Heart right ventricle (tissue), 16 donors: ENCODE measurements around the gene SNCG. TPM values are rescaled to one million over a fixed set of nuclear protein-coding genes. Genes with fewer than 3 reads are reported as not detected.
A peak's percentile ranks its signal among the peaks of the same experiment; 100 is the strongest.

Experiments
- ATAC-seq, 8 donors: fragments of 200-7000 bp; cut with Tn5 transposase; one replicate each; pipeline ENCODE4 v1.9.1; 2020; ENCODE audit warnings: mild to moderate bottlenecking in 8 of 8, moderate library complexity in 8 of 8, moderate number of reproducible peaks in 1 of 8
- DNase-seq, 2 donors: peaks; one replicate each; pipeline ENCODE4 v3.0.0-alpha.2; 2020
- H3K27ac ChIP-seq, 10 donors: fragments of 200-600 bp; sonication (generic) in 2 of 10; one replicate each; pipeline versions ENCODE4 v1.5.0 to v1.8.0; 2020 to 2022; ENCODE audit warnings: mild to moderate bottlenecking in 3 of 10
- H3K27me3 ChIP-seq, 7 donors: fragments of 200-600 bp; one replicate each; pipeline ENCODE4 v1.8.0; 2021 to 2022; ENCODE audit warnings: mild to moderate bottlenecking in 2 of 7
- H3K36me3 ChIP-seq, 9 donors: fragments of 200-600 bp; sonication (generic) in 1 of 9; one replicate each; pipeline versions ENCODE4 v1.5.0 to v1.8.0; 2020 to 2022; ENCODE audit warnings: mild to moderate bottlenecking in 2 of 9
- H3K4me1 ChIP-seq, 9 donors: fragments of 200-600 bp; sonication (generic) in 1 of 9; one replicate each; pipeline versions ENCODE4 v1.5.0 to v1.8.0; 2020 to 2022; ENCODE audit warnings: mild to moderate bottlenecking in 4 of 9
- H3K4me3 ChIP-seq, 10 donors: fragments of 200-600 bp; sonication (generic) in 2 of 10; one replicate each; pipeline versions ENCODE4 v1.5.0 to v1.8.0; 2020 to 2022; ENCODE audit warnings: mild to moderate bottlenecking in 7 of 10, moderate library complexity in 2 of 10
- H3K9me3 ChIP-seq, 11 donors: fragments of 200-600 bp in 10 of 11; sonication (generic) in 2 of 11; one replicate each; pipeline versions ENCODE4 v1.5.0 to v1.8.0; 2013 to 2022; ENCODE audit warnings: mild to moderate bottlenecking in 2 of 11, control low read depth in 1 of 11, moderate library complexity in 1 of 11
- WGBS, 2 donors: extraction: QIAGEN DNeasy Blood & Tissue Kit; methylation state at CpG; one replicate each; pipeline ENCODE4 v1.1.7; 2013; ENCODE audit warnings: inconsistent platforms in 1 of 2; 5-methylcytosine and 5-hydroxymethylcytosine counted together
- intact Hi-C, 10 donors: fragments of 100-400 bp; cut with DNase I; formaldehyde crosslinking; loops; one replicate each; pipeline versions ENCODE4 v1.11.1 to v1.14.2; 2022
- polyA plus RNA-seq, 2 donors: library from polyadenylated mRNA; stranded (reverse); fragments of 200-250 nt; gene quantifications; one replicate each; pipeline ENCODE4 v1.2.3, GENCODE V29; 2013
- total RNA-seq, 10 donors: library from RNA; stranded (reverse); fragmentation: NEBNext Ultra II Directional in 3 of 10; extraction: Animal tissue kit (Norgen Biotek cat#: 25700) in 3 of 10; gene quantifications; one replicate each; pipeline versions ENCODE4 v1.2.1 to v1.2.4, GENCODE V29; 2021 to 2023
- TF ChIP-seq, protein P1 (sequence below), 9 donors: fragments of 200-600 bp; sonication (generic) in 2 of 9; IDR thresholded peaks; one replicate each; pipeline versions ENCODE4 v1.5.0 to v1.8.0; 2021 to 2022; ENCODE audit warnings: antibody characterized with exemption in 9 of 9, mild to moderate bottlenecking in 5 of 9, moderate library complexity in 1 of 9
- donor health status: Arrhythmogenic right ventricular cardiomyopathy.
- donor health status: ischemic (EF 13 %, LVEDD 7.1; RV severe dilation, severe dysfunction).
- donor health status: healthy with polysubstance abuse.
- donor health status: DM: no; HTN: yes; CAD: no.
- donor health status: DM: no; HTN: no; CAD: no.
- donor health status: ischemic (EF 25% LVEDD 6.9; RV normal size, moderate dysfunction).
- donor health status: ischemic (EF 25% LVEDD 5.7; RV mildly dilated, moderate dysfunction).
- donor health status: healthy.
- donor health status: DM: yes; HTN: yes; CAD: no.
- donor health status: Ischemic cardiomyopathy.
- donor health status: ischemic (EF 35%, LVEDD 5.7; RV mildly dilated, moderate dysfunction).
- donor health status: nonischemic (EF 11% LVEDD 7.7; RV severe dilation, severe dysfunction).
- donor health status: DM: yes; HTN: yes; CAD: no.
- donor health status: PGD.
- donor health status: ischemic (EF 29% LVEDD 5.4; RV normal size, mild dysfunction).
- donor health status: nonischemic (EF 23%, LVEDD 6.1; RV moderate dilation, normal function).

Gene SNCG
- total and polyA plus RNA-seq, 12 donors: 9.4 to 68.0 (median 14.4) TPM

DNA sequence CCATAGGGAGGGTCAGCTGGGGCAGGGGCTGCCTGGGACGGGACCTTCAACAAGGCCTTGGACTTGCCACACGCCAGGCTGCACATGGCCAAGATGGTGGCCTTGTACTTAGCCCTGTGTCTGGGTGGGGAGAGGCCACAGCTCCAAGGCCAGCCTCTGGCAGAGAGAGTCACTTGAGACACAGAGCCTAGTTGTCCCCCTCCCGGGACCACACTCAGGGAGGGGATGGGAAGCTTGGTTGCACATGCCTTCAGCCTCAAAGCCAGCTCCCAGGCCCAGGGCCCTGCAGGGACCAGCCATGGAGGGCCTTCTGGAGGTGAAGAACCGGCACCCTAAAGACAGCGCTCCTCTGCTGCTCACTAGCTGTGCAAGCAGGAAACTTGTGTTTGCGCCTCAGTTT, 17.7 kb upstream of the SNCG start:
- ATAC-seq (peak in 1 of 8 donors; percentile 2), DNase-seq (no peak)
- H3K9me3 ChIP-seq: no peaks in the 10 kb centered on the region
- TF ChIP-seq, protein P1, sequence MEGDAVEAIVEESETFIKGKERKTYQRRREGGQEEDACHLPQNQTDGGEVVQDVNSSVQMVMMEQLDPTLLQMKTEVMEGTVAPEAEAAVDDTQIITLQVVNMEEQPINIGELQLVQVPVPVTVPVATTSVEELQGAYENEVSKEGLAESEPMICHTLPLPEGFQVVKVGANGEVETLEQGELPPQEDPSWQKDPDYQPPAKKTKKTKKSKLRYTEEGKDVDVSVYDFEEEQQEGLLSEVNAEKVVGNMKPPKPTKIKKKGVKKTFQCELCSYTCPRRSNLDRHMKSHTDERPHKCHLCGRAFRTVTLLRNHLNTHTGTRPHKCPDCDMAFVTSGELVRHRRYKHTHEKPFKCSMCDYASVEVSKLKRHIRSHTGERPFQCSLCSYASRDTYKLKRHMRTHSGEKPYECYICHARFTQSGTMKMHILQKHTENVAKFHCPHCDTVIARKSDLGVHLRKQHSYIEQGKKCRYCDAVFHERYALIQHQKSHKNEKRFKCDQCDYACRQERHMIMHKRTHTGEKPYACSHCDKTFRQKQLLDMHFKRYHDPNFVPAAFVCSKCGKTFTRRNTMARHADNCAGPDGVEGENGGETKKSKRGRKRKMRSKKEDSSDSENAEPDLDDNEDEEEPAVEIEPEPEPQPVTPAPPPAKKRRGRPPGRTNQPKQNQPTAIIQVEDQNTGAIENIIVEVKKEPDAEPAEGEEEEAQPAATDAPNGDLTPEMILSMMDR (IDR thresholded peaks at IDR 0.05): no peak
- no peaks in the 10 kb centered on the region for H3K27me3 ChIP-seq
- intact Hi-C loops: loop anchor here in 3 of 10 donors (2.0 to 5.0 kb wide), 2 partner anchors 20 to 157 kb away; partner anchors contain the start of gene SHLD2 (in 2 of the 3)
- H3K36me3 ChIP-seq: peaks cover 0 to 89% (median 23%) of the 10 kb centered on the region in 9 donors
- H3K27ac ChIP-seq: no peak overlapping the region
- WGBS, 2 donors: 81 to 86% methylated on average over 6 of the region's 6 CpGs
- H3K4me3 ChIP-seq: no peak overlapping the region
- H3K4me1 ChIP-seq: peaks cover 6 to 58% (median 29%) of the 10 kb centered on the region in 9 donors

DNA sequence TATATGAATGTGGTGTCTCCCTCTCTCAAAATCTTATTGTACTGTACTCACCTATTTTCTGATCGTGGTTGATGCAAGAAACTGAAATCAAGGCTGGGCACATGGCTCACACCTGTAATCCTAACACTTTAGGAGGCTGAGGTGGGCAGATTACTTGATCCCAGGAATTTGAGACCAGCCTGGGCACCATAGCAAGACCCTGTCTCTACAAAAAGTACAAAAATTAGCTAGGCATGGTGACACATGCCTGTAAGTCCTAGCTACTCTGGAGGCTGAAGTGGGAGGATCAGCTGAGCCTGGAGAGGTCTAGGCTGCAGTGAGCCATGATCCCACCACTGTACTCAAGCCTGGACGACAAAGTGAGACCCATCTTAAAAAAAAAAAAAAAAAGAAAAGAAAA, 17.0 kb upstream of the SNCG start:
- no peak overlapping the region for H3K27ac ChIP-seq
- H3K27me3 ChIP-seq: no peaks in the 10 kb centered on the region
- WGBS, 2 donors: 85 to 87% methylated on average over 2 of the region's 2 CpGs
- peaks cover 6 to 65% (median 35%) of the 10 kb centered on the region in 9 donors for H3K4me1 ChIP-seq
- no peaks in the 10 kb centered on the region for H3K9me3 ChIP-seq
- intact Hi-C loops: loop anchor here in 3 of 10 donors (2.0 to 5.0 kb wide), 2 partner anchors 19 to 156 kb away; partner anchors contain the start of gene SHLD2 (in 2 of the 3)
- H3K36me3 ChIP-seq: peaks cover 0 to 88% (median 16%) of the 10 kb centered on the region in 9 donors
- no peak for ATAC-seq
- DNase-seq: no peak
- no peak overlapping the region for H3K4me3 ChIP-seq
- TF ChIP-seq, protein P1 (IDR thresholded peaks at IDR 0.05): no peak

DNA sequence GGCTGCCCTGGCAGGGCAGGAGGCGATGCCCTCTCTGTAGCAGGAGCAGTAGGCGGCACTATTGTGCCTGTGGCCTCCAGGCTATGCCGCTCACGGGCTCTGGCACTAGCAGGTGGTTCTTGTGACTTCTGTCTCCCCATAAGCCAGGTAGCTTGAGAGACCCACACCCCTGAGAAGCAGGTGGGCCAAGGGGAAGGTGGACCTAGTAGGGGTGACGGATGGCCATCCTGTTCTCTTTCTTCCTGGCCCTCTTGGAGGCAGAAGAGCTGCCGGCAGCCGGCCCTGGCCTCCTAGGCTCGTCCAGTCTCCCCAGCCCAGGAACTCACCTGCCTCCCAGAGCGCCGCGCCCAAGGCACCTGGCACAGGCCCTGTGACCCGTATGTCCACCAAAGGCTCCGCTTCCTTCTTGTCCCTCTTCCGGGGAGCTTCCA, 16.4 kb upstream of the SNCG start:
- H3K4me3 ChIP-seq: peak overlapping the region in 1 of 10 donors; percentile 27
- H3K27me3 ChIP-seq: no peaks in the 10 kb centered on the region
- 94 to 96% methylated on average over 14 of the region's 14 CpGs for WGBS, 2 donors
- no peaks in the 10 kb centered on the region for H3K9me3 ChIP-seq
- H3K36me3 ChIP-seq: peaks cover 0 to 88% (median 10%) of the 10 kb centered on the region in 9 donors
- ATAC-seq: no peak
- no peak for DNase-seq
- H3K4me1 ChIP-seq: peaks cover 6 to 71% (median 36%) of the 10 kb centered on the region in 9 donors
- intact Hi-C loops: loop anchor here in 3 of 10 donors (2.0 to 5.0 kb wide), 2 partner anchors 19 to 155 kb away; partner anchors contain the start of gene SHLD2 (in 2 of the 3)
- TF ChIP-seq, protein P1 (IDR thresholded peaks at IDR 0.05): no peak
- H3K27ac ChIP-seq: no peak overlapping the region

DNA sequence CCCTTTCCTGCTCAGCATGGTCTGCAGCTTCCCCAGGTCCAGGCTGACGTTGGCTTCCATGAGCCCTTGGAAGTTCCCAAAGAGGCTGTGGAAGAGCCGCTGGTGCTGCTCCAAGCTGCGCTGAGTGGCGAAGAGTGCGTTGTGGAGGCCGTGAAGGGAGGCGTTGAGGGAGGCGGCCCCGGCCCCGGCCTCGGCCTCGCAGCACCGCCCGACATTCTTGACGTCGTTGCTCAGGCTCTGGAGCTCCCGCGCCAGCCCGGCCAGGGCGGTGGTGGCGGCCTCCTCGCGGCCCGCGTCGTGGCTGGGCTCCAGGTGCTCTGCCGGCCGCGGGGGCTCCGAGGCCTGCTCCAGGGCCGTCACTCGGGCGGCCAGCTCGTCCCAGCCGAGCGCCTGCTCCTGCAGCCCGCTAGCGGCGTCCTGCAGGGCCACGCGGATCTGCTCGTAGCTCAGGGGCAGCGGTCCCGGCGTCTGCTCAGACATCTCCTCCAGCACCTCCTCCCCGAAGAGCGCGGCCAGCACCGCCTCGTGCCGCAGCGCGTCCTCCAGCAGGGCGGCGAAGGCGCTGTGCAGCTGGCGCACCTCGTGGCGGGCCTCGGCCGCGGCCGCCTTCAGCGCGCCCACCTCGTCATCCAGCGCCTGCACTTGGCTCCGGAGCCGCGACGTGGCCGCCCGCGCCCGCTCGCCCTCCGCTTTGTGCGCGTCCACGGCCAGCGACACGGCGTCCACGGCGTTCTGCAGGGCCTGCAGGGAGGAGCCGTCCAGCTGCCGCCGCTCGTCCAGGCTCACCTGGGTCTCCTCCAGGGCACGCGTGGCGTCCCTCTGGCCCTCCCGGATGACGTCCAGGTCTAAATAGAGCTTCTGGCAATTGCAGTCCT, 15.7 kb upstream of the SNCG start:
- H3K27ac ChIP-seq: no peak overlapping the region
- H3K9me3 ChIP-seq: no peaks in the 10 kb centered on the region
- H3K4me1 ChIP-seq: peaks cover 6 to 70% (median 32%) of the 10 kb centered on the region in 9 donors
- intact Hi-C loops: loop anchor here in 2 of 10 donors (5.0 kb wide), 1 partner anchor 155 kb away; the partner anchor contains the start of gene SHLD2 (in 2 of the 2)
- no peaks in the 10 kb centered on the region for H3K27me3 ChIP-seq
- WGBS, 2 donors: 58 to 63% methylated on average over 86 to 94 of the region's 94 CpGs
- H3K36me3 ChIP-seq: peaks cover 0 to 84% (median 8%) of the 10 kb centered on the region in 9 donors
- ATAC-seq (peak in 2 of 8 donors; percentile 8 to 18), DNase-seq (peak in 1 of 2 donors; percentile 49)
- H3K4me3 ChIP-seq: peak overlapping the region in 6 of 10 donors; percentile 5 to 27 (median 12)
- TF ChIP-seq, protein P1 (IDR thresholded peaks at IDR 0.05): no peak
